HTR-8/SVneo (cell line): ENCODE measurements around the gene DDT.
"Not testable (repeated sequence)": the region's sequence is repeated elsewhere in the genome, so short reads cannot be mapped to it uniquely, and the experiment has no call there.

ENCODE experiments used
- DNase-seq: peaks from one replicate; pipeline ENCODE4 v3.0.0; 2011; ENCODE audit warnings: low spot score, mixed read lengths; ENCODE audit not compliant: insufficient read length
- FAIRE-seq: peaks from 2 replicates; lab custom pipeline; 2011; peaks lifted over from hg19 to GRCh38; lab: Jason Lieb, UNC

DDT gene

GRCh38 chr22:23954193-23954990, 19.8 kb downstream of the DDT start:
- FAIRE-seq, result peak; percentile 65

GRCh38 chr22:23953485-23953884, 20.8 kb downstream of the DDT start:
- not testable (repeated sequence) for FAIRE-seq

More at GRCh38 chr22:23954193-23954990, 19.8 kb downstream of the DDT start:
- not testable (repeated sequence) for DNase-seq

GRCh38 chr22:23952794-23953405, 21.3 kb downstream of the DDT start:
- not testable (repeated sequence) for DNase-seq, FAIRE-seq

More at GRCh38 chr22:23953485-23953884, 20.8 kb downstream of the DDT start:
- not testable (repeated sequence) for DNase-seq

- not testable (repeated sequence) for FAIRE-seq, DNase-seq
These were observed 22.9 kb downstream of the DDT start for GRCh38 chr22:23951383-23951782.

- not testable (repeated sequence) for DNase-seq, FAIRE-seq
These were observed 24.5 kb downstream of the DDT start for GRCh38 chr22:23949764-23950163.

GRCh38 chr22:23947391-23947790, 26.9 kb downstream of the DDT start:
- FAIRE-seq, result not testable (repeated sequence)

GRCh38 chr22:23940166-23940565, 34.1 kb downstream of the DDT start:
- FAIRE-seq, DNase-seq: not testable (repeated sequence)

More at GRCh38 chr22:23947391-23947790, 26.9 kb downstream of the DDT start:
- not testable (repeated sequence) for DNase-seq

- FAIRE-seq, result no peak
- no peak for DNase-seq
These were observed 35.3 kb downstream of the DDT start for GRCh38 chr22:23939017-23939357.

GRCh38 chr22:23938328-23939016, 35.8 kb downstream of the DDT start:
- no peak for DNase-seq

GRCh38 chr22:23926561-23926960, 47.7 kb downstream of the DDT start:
- no peak for FAIRE-seq
- no peak for DNase-seq

More at GRCh38 chr22:23938328-23939016, 35.8 kb downstream of the DDT start:
- no peak for FAIRE-seq

- DNase-seq (no peak), FAIRE-seq (no peak)
These were observed 49.1 kb downstream of the DDT start for GRCh38 chr22:23925020-23925606.

GRCh38 chr22:23922921-23923320, 51.3 kb downstream of the DDT start:
- FAIRE-seq (no peak), DNase-seq (no peak)

- not testable (repeated sequence) for FAIRE-seq
These were observed 52.5 kb downstream of the DDT start for GRCh38 chr22:23921586-23922201.

More at GRCh38 chr22:23921586-23922201, 52.5 kb downstream of the DDT start:
- DNase-seq, result not testable (repeated sequence)
